PC-3 (cell line): Measurements from ENCODE around the gene DGCR2.

Experiments
- EZH2 ChIP-seq: fragments of 300-600 bp; sonication (generic); IDR thresholded peaks from one replicate; pipeline ENCODE4 v1.6.1; 2017; ENCODE audit warnings: antibody characterized with exemption, mild to moderate bottlenecking, low read length; ENCODE audit not compliant: unreplicated experiment
- TF ChIP-seq, protein P1 (sequence below): fragments of 300-600 bp; sonication (generic); conservative IDR thresholded peaks from 2 replicates; pipeline ENCODE4 v1.5.1; 2017; ENCODE audit warnings: antibody characterized with exemption, low read depth, mild to moderate bottlenecking, low read length

DNA sequence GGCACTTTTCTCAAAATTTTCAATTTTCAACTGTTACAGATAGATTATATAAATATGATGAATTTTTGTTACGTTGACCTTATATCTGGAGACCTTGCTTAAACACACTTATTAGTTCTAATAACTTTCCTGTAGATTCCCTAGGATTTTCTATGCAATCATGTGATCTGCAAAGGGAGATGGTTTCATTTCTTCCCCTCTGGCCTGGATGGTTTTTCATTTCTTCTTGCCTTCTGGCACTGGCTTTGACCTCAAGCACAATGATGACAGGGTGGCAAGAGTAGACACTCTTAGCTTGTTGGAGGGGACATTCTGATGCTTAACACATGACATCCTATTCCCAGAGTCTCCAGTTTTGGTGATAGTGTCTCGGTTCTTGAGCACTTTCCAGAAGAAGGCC, 75.9 kb downstream of the DGCR2 start:
- TF ChIP-seq, protein P1, sequence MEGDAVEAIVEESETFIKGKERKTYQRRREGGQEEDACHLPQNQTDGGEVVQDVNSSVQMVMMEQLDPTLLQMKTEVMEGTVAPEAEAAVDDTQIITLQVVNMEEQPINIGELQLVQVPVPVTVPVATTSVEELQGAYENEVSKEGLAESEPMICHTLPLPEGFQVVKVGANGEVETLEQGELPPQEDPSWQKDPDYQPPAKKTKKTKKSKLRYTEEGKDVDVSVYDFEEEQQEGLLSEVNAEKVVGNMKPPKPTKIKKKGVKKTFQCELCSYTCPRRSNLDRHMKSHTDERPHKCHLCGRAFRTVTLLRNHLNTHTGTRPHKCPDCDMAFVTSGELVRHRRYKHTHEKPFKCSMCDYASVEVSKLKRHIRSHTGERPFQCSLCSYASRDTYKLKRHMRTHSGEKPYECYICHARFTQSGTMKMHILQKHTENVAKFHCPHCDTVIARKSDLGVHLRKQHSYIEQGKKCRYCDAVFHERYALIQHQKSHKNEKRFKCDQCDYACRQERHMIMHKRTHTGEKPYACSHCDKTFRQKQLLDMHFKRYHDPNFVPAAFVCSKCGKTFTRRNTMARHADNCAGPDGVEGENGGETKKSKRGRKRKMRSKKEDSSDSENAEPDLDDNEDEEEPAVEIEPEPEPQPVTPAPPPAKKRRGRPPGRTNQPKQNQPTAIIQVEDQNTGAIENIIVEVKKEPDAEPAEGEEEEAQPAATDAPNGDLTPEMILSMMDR: no peak
- no peak for TF ChIP-seq EZH2
